HG03108 (cell line): Measurements from ENCODE around the gene ADGRA1.
"Not testable (repeated sequence)": the region's sequence is repeated elsewhere in the genome, so short reads cannot be mapped to it uniquely, and the experiment has no call there.

Experiments
- ATAC-seq: cut with Tn5 transposase; IDR thresholded peaks from one replicate; pipeline ENCODE4 v1.9.1; 2021; ENCODE audit warnings: moderate library complexity; ENCODE audit not compliant: unreplicated experiment

The ADGRA1 gene

DNA sequence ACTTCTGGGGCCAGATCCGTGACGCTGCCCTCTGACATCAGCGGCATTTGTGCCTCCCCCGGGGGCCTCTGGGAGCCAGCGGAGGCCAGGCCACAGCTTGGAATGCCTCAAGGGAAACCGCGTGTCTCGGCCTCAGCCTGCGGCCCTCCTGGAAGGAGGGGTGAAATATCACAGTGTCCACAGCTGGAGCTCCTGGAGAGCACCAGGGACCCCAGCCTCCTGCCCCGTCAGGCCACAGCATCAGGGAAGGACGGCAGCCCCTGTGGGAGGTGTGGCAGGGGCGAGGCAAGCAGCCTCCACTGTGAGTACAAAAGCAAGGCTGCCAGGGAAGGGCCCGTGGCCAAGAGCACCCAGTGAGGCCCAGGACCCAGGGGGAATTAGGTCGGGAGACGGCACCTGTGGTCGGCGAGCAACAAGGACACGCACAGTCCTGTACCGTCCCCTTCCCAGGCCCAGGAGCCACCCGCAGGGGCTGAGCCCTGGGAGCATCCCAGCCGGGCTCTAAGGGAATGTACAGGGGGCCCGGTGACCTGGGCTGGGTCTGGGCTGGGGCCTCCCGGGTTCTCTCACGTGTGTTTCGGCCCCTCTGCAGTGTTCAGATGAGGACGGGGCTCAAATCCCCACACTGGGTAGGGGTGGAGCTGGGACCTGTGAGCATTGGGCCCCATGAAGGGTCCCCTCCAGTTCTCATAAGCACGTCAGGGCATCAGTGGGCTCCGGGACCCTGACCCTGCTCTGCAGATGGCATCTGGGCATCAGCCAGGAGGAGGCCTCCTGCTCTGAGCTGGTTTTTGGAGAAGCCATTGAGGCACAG is 53.6 kb downstream of the ADGRA1 start:
- ATAC-seq, result no peak

DNA sequence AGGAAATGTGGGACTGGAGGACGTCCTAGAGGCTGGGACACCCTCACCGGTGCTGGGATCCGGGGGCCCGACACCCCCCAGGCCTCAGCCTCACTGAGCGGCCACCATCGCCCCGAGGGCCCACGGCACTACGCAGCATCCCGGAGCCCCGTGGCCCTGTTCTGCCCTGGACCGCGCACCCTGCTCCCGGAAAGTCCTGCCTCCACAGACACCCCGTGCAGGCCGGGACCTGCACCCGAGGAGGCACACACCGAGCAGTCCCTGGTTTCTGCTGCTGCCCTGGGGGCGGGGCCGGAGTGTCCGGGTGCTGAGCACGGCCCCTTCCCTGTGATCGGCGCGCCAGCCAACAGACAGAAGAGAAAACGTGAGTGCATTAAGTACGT is 54.2 kb downstream of the ADGRA1 start:
- ATAC-seq, result no peak

DNA sequence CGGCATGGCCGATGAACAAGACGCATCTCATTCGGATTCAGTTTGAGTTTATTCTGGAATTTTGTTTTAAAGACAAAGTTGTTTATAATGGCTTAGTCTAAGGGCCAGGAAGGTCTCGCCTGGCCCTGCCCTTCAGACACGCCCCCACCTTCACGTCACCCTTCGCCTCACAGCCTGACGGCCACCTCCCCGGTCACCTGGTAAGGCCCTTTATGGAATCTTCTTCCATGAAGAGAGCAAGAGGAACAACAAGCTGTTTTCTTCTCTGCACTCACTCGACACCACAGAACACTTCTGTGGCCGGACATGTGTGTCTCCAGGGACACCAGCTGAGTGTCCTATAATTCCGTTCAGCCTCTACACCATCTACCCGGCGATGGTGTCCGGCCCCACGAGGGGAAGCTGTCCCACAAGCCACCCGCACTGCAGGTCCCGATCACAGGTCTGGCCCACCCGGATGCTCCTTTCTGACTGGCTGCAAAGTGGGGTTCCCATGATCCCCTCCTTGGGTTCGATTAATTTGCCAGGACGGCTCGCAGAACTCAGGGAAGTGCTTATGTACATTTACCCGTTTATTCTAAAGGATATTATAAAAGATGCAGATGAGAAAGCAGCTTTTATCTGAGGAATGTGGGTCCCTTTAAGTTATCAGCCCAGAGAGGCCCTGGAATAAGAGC is 54.9 kb downstream of the ADGRA1 start:
- no peak for ATAC-seq

DNA sequence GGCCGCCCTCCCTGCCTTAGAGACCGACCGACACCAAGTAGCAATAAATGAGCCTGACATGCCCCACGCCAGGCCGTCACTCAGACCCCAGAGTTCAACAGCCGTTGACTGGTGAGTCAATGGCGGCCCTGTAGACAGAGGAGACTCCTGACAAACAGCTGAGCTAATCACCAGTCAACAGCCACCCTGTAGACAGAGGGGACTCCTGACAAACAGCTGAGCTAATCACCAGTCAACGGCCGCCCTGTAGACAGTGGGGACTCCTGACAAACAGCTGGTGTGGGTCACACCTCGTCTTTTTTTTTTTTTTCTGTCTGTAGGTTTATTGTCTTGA is 55.4 kb downstream of the ADGRA1 start:
- no peak for ATAC-seq

DNA sequence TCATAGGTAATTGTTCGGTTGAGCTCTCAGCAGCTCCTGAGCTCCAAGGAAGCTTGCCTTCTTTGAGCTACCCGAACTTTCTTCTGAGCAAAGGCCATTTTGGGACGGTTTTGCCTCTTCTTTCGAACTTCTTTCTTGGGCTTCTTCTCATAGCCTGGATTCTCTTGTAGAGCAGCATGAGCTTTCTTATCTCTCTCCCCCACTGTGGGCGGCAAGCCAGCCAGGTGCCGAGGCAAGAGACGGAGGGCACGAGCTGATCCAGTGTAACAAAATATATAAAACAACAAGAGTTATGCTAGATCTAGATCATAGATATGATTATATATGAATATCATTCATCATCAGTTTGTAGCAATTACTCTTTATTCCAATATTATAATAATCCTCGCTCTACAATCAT is 55.8 kb downstream of the ADGRA1 start:
- ATAC-seq, result no peak

DNA sequence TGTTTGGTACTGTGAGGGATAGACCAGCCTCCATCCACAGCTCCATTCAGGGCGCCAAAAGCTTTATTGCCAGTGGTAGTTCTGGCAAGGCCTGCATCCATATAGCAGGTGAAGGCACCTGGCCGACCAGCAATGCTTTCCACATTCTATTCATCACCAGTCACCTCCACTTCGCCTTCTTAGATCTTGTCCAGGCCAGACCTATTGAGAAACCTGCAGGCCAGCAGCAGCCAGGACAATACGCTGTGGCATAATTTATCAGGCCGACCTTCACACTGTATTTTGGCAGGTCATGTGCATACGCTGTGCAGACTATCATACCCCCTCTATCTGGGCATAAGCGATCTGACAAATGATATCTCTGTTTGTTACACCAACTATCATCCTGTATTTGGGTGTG is 57.0 kb downstream of the ADGRA1 start:
- no peak for ATAC-seq

DNA sequence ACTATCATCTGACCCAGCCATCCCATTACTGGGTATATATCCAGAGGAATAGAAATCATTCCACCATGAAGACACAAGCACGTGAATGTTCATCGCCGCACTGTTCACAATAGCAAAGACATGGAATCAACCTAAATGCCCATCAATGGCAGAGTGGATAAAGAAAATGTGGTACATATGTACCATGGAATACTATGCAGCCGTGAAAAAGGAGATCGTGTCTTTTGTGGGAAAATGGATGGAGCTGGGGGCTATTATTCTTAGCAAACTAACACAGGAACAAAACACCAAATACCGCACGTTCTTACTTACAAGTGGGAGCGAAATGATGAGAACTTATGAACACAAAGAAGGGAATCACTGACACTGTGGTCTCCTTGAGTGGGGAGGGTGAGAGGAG is 62.5 kb downstream of the ADGRA1 start:
- ATAC-seq, result no peak

DNA sequence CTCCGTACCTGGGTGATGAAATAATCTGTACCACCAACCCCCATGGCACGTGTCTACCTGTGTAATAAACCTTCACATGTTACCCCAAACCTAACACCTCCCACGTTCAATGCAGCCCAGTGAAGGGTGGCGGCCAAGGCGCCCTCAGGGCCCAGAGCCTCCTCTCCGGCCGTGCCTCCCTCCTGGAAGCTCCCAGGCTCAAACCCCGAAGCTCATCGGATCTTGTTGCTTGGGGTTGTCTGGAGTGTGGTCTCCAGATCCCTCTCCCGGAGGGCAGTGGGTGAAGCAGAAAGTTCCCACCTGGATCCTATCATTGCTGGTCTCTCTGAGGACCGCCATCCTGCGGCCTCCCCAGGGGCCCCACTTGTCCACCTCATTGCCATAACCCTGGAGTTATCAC is 62.9 kb downstream of the ADGRA1 start:
- no peak for ATAC-seq

DNA sequence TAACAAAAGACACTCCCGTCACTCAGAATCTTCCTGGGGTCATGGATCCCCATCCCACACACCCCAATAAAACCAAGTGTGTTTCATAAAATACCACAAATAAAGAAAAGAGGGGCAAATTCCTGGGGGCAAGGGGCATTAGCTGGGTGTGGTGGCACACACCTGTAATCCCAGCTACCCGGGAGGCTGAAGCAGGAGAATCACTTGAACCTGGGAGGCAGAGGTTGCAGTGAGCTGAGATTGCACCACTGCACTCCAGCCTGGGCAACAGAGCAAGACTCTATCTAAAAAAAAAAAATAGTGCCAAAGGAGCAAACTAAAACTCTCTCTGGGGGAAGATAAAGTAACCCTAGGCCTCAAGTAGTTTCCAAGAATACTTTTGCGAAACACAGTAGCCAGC is 63.3 kb downstream of the ADGRA1 start:
- ATAC-seq, result not testable (repeated sequence)

DNA sequence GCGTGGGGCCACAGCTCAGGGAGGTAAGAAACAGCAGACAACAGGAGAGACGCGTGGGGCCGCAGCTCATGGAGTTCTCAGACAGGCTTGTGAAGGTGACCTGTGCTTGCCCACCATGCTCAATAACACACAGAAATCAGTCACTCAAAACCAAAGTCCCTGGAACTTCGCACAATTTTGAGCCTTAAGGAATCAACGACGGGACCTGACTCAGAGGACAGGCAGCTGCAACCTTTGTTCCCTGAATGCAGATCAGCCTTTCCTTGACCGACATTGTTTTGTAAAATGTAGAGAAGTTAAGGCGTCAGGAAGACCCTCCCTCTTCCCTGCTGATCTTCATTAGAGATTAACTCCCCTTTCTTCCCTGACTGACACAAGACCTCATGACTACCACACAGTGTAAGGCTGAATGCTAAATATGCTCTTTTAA is 63.8 kb downstream of the ADGRA1 start:
- no peak for ATAC-seq

DNA sequence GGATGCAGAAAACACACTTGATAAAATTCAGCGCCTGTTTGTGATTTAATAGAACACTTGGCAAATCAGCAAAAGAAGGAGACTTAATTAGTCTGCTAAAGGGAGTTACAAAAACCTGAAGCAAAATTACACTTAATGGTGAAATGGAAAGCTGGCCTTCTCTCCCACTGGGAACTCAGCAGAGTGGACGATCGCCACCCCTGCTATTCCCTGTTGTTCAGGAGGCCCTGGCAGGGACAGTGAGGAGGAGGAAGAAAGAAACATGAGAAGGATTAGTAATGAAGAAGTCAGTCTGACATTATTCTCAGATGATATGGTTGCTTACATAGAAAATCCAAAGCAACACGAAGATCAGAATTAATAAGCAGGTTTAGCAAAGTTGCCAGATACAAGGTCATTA is 66.7 kb downstream of the ADGRA1 start:
- ATAC-seq, result no peak

DNA sequence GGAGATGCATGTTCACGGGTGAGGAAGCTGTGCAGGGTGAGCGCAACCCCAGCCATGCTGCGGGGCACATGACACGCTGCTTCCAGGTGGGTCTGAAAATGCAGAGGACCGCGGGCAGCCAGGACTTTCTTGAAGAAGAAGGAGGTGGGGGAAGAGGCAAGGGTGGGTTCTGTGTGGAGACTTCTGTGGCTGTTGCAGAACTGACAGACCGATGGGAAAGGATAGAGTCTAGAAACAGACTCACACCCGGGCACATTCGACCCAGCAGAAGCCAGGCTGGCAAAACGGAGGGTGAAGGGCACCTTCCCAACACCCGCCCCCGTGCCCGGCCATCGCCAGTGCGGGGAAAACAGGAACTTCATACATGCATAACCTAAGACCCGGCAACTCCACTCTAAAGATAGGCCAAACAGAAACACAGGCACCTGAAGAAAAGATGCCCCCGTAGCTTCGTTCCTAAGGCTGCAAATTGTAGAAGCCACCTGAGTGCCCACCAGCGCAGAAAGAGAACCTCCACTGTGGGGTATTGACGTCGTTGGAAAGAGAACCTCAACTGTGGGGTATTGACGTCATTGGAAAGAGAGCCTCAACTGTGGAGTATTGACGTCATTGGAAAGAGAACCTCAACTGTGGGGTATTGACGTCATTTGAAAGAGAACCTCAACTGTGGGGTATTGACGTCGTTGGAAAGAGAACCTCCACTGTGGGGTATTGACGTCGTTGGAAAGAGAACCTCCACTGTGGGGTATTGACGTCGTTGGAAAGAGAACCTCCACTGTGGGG is 67.5 kb downstream of the ADGRA1 start:
- ATAC-seq, result no peak

DNA sequence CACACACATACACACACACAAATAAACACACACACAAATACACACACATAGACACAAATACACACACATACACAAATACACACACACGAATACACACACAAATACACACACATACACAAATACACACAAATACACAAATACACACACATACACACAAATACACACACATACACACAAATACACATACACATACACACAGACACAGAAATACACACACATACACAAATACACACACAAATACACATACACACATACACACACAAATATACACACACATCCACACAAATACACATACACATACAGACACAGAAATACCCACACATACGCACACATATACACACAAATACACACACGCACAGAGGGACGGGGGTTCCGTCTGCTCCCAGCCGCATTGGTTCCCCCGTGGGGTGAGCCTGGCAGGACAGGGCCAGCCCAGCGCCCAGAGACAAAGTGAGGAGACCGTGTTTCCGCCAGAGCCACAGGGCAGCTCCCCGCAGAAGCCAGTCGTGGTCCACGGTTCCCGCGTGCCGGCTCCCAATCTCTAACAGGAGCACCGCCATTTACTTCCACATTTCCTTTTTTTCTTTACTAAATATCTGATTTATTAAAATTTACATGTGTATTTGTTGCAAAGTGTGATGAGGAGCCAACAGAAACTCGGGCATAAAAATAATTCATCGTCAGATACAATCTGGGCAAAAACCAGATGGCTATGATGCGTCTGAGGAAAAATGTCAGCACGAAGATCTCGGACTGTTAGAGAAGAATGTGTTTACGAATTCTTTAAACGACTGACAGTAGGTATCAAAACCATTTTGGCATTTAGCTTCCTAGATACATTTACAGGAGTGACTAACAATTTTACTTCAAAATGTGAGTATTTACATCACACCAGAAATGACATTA is 69.2 kb downstream of the ADGRA1 start:
- ATAC-seq, result no peak

DNA sequence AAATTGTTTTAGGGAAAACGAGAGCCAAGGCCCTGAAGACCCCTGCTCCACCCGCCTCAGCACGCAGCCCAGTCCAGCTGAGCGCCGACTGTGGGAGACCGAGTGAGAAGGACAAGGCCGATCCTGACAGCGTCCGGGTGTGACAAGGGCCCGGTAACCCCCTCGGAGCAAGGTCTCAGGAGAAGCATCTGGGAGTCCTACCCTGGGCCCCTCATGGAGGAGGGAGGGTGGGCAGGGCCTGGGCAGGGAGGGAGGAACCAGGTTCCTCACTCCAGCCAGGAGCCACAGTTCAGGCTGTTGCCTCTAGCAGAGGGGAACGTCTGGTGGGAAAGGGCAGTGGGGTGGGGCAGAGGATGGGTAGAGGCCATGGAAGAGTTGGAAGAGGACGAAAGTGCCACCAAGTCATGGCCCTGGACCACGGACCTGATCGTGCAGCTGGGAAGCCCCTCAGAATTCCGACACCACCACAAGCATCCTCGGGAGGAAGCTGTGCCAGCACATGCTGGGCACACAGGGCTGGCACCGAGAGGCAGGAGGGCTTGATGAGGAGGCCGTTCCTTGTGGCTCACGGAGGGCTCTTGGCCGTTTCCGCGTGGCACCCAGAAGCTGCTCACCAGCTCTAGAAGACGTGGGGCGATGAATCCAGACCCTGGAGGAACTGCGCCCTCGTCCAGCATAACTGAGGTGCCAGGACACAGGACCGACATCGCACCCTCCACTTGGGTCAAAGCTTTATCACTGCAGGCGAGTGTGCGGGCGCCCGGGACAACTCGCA is 70.1 kb downstream of the ADGRA1 start:
- ATAC-seq, result no peak

DNA sequence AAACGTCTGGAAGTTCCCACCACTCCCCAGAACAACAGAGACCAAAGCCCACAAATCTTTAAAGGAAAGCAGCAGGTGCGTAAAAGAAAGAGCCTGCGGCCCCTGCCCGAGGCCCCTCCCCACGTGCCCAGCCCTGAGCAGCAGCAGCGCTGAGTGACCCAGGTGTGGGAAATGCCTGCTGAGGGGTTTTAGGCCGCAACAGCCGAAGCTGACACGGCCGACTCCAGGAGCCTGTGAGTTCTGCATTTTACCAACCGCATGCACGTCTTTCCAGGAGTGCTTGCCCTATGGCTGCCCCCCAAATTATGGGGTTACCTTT is 70.7 kb downstream of the ADGRA1 start:
- ATAC-seq, result no peak

DNA sequence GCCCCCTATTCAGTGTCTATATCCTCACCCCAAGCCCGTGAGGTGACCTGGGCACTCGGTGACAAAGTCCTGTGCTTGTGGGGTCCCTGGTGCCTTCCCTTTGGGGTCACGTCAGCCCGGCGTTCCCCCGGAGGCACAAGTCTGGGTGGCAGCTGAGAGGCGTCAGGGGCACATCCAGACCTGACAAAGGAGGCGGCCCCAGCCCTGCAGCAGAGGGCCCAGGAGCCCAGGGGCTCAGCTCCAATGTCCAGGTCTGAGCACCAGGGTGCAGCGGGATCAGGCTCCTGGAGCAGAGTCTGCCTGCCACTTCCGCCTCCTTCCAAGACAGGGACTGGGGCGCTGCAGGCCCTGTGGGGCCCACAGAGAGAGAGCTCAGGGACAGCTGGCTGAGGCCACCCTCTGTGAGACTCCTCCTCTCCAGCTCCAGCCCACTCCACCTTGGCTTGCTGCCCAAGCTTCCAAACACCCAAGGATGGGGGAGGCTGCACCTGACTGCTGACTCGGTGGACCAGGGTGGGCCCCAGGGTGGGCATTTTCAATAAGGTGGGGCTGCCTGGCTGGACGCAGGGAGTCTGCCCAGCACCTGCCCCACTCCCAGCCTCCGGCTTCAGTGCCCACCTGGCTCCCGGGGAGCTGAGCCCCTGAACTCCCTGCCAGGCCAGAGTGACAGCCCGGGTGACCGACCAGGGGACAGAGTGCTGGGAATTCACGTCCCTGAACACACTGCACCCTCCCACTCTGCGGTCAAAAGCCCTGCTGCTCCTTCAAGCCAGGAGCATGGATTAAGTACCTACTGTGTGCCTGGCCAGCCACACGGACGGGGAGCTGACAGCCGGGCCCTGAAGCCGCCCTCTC is 71.3 kb downstream of the ADGRA1 start:
- no peak for ATAC-seq

DNA sequence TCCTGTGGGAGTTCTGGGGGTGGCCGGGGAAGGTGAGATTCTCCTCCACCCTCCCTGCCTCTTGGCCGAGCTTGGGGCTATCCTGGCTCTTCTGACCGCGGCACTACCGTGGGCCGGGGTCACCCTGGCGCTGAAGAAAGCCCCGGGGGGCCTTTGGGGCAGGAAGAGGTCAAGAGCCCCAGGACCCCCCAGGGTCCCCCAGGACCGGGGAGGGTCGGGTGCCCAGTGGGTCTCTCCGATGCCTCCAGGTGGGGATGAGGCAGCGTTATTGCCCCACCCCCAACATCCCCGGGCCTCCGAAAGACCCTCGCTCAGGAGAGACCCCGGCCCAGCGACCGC is 71.9 kb downstream of the ADGRA1 start:
- ATAC-seq, result no peak

DNA sequence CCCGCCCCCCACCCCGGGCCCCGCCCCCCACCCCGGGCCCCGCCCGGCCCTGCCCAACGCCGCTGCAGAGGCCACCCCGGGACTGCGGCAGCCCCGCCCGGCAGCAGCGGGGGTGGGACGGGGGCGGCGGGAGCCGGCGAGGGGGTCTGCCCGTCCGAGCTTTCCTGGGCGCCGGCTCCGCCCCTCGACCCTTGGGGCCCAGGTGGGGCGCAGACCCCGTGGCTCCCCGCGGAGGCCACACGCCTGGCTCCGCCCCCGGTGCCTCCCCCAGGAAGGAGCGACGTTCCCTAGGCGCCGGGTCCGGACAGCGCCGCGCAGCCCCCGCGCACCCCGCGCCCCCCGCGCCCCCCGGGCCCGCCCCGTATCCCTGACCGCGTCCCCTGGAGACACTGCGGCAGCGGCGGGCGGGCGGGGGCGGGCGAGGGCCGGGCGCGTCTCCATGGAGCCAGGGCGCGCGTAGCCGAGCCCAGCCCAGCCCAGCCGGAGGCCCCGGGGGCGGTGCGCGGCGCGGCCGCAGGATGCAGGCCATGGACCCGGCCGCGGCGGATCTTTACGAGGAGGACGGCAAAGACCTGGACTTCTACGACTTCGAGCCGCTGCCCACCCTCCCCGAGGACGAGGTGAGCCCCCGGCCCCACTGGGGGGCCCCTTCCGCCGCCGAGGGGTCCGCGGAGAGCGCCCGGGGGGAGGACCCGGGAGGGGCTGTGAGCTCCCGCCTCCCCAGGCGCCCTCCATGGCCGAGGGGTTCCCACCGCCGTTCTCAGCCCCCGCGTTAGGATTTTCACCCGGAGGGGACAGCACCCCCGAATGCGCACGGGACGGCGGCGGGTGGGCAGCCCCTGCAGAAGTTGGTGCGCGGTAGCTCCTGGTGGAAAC is 72.5 kb downstream of the ADGRA1 start, which contains the start of gene KNDC1:
Gene KNDC1 (plus strand): TSS at position 270 of the 876 bp plus-strand sequence. CDS start 249 bp downstream, at position 519.
- no peak for ATAC-seq
